Tibial nerve (tissue), 4 donors: ENCODE measurements around the gene DNAJB2.
"Not testable (repeated sequence)": the region's sequence is repeated elsewhere in the genome, so short reads cannot be mapped to it uniquely, and the experiment has no call there.

ENCODE experiments used
- EP300 ChIP-seq, 2 donors: sonication (generic); formaldehyde crosslinking; IDR thresholded peaks; one replicate each; pipeline ENCODE4 v1.6.1; 2017; ENCODE audit warnings: antibody characterized with exemption in 2 of 2, mild to moderate bottlenecking in 1 of 2
- TF ChIP-seq, protein P1 (sequence below), 5 experiments: fragments of 200-600 bp in 3 of 5; fragments of 450-650 bp in 2 of 5; sonication (generic) in 3 of 5; IDR thresholded peaks; one replicate each; pipeline ENCODE4 v1.5.1; 2016 to 2019; ENCODE audit warnings: antibody characterized with exemption in 5 of 5, mild to moderate bottlenecking in 3 of 5, moderate library complexity in 2 of 5

DNA sequence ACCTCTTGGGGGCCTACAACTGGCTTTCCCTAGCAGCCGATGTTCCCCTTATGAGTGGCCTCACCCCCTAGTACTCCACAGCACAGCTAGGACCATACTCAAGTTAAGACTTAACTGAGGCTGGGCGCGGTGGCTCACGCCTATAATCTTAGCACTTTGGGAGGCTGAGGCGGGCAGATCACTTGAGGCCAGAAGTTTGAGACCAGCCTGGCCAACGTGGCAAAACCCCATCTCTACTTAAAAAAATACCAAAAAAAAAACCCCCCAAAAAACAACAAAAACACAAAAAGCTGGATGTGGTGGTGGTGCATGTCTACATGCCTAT is 7.9 kb downstream of the DNAJB2 start:
- TF ChIP-seq, protein P1, sequence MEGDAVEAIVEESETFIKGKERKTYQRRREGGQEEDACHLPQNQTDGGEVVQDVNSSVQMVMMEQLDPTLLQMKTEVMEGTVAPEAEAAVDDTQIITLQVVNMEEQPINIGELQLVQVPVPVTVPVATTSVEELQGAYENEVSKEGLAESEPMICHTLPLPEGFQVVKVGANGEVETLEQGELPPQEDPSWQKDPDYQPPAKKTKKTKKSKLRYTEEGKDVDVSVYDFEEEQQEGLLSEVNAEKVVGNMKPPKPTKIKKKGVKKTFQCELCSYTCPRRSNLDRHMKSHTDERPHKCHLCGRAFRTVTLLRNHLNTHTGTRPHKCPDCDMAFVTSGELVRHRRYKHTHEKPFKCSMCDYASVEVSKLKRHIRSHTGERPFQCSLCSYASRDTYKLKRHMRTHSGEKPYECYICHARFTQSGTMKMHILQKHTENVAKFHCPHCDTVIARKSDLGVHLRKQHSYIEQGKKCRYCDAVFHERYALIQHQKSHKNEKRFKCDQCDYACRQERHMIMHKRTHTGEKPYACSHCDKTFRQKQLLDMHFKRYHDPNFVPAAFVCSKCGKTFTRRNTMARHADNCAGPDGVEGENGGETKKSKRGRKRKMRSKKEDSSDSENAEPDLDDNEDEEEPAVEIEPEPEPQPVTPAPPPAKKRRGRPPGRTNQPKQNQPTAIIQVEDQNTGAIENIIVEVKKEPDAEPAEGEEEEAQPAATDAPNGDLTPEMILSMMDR (IDR thresholded peaks at IDR 0.05), result not testable (repeated sequence)
- not testable (repeated sequence) for TF ChIP-seq EP300 (IDR thresholded peaks at IDR 0.05)
